ENCODE measurements around the gene MCEE. TPM values are rescaled to one million over a fixed set of nuclear protein-coding genes. Genes with fewer than 3 reads are reported as not detected.
"Not testable (repeated sequence)": the region's sequence is repeated elsewhere in the genome, so short reads cannot be mapped to it uniquely, and the experiment has no call there.

The MCEE gene
- total and polyA plus RNA-seq, 2 experiments from 2014 or later = 32.8 to 51.1 TPM

DNA sequence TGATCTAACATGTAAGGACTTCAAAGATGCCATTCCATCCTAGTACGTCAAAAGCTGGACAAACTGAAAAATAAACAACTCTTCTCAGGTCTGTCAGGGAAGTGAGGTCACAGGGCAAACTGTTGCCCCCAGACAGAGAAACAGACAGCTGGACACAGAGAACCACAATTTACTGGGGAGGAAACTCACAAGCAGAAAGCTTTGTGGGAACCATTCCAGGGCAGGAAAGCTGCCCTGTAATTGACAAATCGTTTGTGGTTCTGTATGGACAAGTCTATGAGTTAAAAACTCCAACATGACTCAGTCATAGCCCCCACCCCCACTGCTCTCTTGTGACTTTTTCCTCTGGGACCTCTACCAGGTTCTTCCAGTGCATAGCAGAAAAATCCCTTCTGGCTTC lies 28.4 kb downstream of the MCEE start:
- no peak overlapping the region for H3K27ac ChIP-seq
- no peaks in the 10 kb centered on the region for H3K4me1 ChIP-seq (ENCODE audit: low read depth)
- H3K4me3 ChIP-seq = no peak overlapping the region
- DNase-seq (ENCODE audit: low read depth in 1 of 2, low spot score in 1 of 2) = peak in 1 of 2 donors; percentile 65
- no peaks in the 10 kb centered on the region for H3K27me3 ChIP-seq
- TF ChIP-seq, protein P1, sequence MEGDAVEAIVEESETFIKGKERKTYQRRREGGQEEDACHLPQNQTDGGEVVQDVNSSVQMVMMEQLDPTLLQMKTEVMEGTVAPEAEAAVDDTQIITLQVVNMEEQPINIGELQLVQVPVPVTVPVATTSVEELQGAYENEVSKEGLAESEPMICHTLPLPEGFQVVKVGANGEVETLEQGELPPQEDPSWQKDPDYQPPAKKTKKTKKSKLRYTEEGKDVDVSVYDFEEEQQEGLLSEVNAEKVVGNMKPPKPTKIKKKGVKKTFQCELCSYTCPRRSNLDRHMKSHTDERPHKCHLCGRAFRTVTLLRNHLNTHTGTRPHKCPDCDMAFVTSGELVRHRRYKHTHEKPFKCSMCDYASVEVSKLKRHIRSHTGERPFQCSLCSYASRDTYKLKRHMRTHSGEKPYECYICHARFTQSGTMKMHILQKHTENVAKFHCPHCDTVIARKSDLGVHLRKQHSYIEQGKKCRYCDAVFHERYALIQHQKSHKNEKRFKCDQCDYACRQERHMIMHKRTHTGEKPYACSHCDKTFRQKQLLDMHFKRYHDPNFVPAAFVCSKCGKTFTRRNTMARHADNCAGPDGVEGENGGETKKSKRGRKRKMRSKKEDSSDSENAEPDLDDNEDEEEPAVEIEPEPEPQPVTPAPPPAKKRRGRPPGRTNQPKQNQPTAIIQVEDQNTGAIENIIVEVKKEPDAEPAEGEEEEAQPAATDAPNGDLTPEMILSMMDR (IDR thresholded peaks at IDR 0.05; ENCODE audit: low read depth, low read length) = no peak
- no peaks in the 10 kb centered on the region for H3K36me3 ChIP-seq
- no peaks in the 10 kb centered on the region for H3K9me3 ChIP-seq (ENCODE audit: low read depth)

DNA sequence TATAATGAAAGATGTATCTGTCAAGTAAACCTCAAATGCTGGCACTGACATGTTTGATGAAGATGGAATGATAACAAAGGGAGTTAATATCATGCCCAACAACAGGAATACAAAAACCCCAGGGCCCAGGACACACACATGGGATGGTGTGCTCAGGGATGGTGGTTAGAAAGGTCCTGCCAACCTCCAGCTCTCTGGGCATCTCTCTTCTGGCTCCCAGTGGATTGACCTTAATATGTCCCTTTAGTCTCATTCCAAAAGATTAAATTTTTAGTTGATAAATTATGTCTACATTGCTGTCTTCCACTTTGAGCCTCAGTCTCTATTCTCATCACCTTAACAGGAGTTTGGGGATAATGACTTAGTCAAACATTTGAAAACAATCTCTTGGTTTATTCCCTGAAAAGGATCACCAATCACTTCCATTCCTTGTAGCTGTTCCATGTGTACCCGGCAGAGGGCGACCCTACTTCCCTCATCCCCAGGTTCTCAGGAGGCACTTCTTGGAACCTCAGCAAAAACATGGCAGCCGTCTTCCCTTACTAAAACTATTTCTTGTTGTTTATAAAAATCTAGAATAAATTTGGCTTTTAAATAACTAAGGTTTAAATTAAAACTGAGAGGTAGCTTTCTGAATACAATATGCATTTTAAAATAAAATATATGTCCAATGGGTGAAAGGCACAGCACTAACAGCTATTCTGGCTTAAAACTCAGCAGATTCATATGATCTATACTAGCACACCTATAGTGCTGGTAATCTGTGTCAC lies 29.6 kb downstream of the MCEE start:
- peak; percentile 59 to 76 for DNase-seq (ENCODE audit: low read depth in 1 of 2, low spot score in 1 of 2)
- no peak overlapping the region for H3K27ac ChIP-seq
- TF ChIP-seq, protein P1 (IDR thresholded peaks at IDR 0.05; ENCODE audit: low read depth, low read length) = peak; percentile 69
- no peaks in the 10 kb centered on the region for H3K27me3 ChIP-seq
- H3K36me3 ChIP-seq = no peaks in the 10 kb centered on the region
- no peak overlapping the region for H3K4me3 ChIP-seq
- H3K4me1 ChIP-seq (ENCODE audit: low read depth) = no peaks in the 10 kb centered on the region
- H3K9me3 ChIP-seq (ENCODE audit: low read depth) = no peaks in the 10 kb centered on the region

DNA sequence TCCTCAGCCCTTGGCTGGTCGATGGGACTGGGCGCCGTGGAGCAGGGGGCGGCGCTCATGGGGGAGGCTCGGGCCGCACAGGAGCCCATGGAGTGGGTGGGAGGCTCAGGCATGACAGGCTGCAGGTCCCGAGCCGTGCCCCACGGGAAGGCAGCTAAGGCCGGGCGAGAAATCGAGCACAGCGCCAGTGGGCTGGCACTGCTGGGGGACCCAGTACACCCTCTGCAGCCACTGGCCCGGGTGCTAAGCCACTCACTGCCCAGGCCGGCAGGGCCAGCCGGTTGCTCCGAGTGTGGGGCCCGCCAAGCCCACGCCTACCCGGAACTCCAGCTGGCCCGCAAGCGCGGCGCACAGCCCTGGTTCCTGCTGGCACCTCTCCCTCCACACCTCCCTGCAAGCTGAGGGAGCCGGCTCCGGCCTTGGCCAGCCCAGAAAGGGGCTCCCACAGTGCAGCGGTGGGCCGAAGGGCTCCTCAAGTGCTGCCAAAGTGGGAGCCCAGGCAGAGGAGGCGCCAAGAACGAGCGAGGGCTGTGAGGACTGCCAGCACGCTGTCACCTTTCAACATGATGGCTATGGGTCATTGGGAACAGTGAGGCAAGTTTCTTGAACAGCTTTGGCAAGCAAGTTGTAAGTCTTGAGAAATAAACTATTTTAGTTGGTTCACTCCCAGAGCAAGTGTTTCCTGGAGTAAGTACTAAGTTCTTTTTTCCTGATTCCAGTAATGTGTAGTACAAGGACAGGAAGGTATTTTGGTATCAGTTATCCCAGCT lies 37.4 kb downstream of the MCEE start:
- not testable (repeated sequence) for H3K27ac ChIP-seq; H3K9me3 ChIP-seq (ENCODE audit: low read depth); H3K27me3 ChIP-seq; H3K4me1 ChIP-seq (ENCODE audit: low read depth); H3K4me3 ChIP-seq; H3K36me3 ChIP-seq; DNase-seq (ENCODE audit: low read depth in 1 of 2, low spot score in 1 of 2)

DNA sequence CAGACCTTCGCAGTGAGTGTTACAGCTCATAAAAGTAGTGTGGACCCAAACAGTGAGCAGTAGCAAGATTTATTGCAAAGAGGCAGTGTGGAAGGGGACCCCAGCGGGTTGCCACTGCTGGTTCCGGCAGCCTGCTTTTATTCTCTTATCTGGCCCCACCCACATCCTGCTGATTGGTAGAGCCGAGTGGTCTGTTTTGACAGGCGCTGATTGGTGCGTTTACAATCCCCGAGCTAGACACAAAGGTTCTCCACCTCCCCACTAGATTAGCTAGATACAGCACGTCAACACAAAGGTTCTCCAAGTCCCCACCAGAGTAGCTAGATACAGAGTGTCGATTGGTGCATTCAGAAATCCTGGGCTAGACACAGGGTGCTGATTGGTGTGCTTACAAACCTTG lies 38.2 kb downstream of the MCEE start:
- not testable (repeated sequence) for H3K36me3 ChIP-seq; H3K9me3 ChIP-seq (ENCODE audit: low read depth); H3K27ac ChIP-seq; H3K27me3 ChIP-seq; H3K4me3 ChIP-seq; H3K4me1 ChIP-seq (ENCODE audit: low read depth); DNase-seq (ENCODE audit: low read depth in 1 of 2, low spot score in 1 of 2)

DNA sequence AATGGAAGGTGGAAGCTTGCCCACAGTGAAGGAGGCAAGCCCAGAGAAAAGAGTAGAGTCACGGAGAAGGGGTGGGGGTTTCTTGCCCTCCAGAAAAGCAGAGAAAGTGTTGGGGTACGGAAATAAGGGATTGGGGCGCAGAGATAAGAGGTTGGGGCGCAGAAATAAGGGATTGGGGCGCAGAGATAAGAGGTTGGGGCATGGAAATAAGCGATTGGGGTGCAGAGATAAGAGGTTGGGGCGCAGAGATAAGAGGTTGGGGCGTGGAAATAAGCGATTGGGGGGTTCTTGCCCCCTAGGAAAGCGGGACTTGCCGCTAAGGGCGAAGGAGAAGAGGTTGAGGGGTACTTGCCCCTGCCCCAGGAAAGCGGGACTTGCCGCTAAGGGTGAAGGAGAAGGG lies 40.6 kb downstream of the MCEE start:
- not testable (repeated sequence) for DNase-seq (ENCODE audit: low read depth in 1 of 2, low spot score in 1 of 2); H3K9me3 ChIP-seq (ENCODE audit: low read depth); H3K4me3 ChIP-seq; H3K27ac ChIP-seq; H3K27me3 ChIP-seq; H3K36me3 ChIP-seq; H3K4me1 ChIP-seq (ENCODE audit: low read depth)

DNA sequence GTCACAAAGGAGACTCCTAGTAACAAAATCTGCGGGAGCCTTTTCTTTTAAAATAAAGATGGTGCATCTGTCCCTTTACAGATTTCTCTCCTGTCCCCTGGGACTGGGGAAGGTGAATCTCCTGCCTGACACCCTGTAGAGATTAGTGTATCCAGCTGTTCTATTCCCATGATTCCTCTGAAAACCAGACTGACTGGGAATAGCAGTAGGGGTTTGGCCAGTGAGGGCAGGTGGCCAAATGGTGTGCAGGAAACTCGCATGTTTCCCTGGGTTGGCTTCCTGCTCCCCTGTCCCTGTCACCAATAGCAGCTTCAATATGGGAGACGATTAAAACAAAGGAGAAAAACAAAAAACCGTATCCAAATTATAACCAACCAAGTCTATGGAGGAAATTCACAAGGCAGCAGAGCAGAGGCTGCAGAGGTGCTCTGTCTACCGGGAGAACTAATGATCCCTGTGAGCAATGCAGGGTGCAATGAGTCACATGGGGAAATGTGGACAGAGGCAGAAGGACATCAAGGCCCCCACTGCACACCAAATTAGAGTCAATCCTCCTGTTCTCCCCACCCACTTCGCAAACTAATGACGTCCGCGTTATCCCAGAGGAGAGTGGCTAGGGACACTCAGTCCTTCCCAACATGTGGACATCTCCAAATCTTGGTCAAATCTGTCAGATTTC lies 44.6 kb downstream of the MCEE start:
- not testable (repeated sequence) for H3K4me1 ChIP-seq (ENCODE audit: low read depth); H3K27ac ChIP-seq; DNase-seq (ENCODE audit: low read depth in 1 of 2, low spot score in 1 of 2); H3K36me3 ChIP-seq; H3K27me3 ChIP-seq; H3K4me3 ChIP-seq; H3K9me3 ChIP-seq (ENCODE audit: low read depth)

DNA sequence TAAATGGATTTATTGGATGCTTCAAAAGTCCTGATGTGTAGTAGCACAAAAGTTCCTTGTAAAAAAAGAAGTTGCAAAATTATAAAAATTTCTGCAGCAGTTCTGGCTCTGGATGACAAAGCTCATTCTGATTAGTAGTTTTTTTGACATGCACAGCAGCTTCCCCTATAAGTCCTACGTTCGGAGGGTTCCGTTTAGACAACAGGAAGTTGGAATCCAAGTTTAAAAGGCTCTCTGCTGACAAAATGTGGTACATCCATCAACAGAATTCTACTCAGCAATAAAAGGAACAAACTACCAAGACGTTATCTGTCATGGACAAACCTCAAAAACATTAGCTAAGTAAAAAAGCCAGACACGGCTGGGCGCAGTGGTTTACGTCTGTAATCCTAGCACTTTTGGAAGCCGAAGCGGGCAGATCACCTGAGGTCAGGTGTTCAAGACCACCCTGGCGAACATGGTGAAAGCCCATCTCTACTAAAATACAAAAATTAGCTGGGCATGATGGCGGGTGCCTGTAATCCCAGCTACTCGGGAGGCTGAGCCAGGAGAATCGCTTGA lies 46.2 kb downstream of the MCEE start:
- DNase-seq (ENCODE audit: low read depth in 1 of 2, low spot score in 1 of 2); H3K4me1 ChIP-seq (ENCODE audit: low read depth); H3K36me3 ChIP-seq; H3K4me3 ChIP-seq; H3K27ac ChIP-seq; H3K27me3 ChIP-seq; H3K9me3 ChIP-seq (ENCODE audit: low read depth): not testable (repeated sequence)

DNA sequence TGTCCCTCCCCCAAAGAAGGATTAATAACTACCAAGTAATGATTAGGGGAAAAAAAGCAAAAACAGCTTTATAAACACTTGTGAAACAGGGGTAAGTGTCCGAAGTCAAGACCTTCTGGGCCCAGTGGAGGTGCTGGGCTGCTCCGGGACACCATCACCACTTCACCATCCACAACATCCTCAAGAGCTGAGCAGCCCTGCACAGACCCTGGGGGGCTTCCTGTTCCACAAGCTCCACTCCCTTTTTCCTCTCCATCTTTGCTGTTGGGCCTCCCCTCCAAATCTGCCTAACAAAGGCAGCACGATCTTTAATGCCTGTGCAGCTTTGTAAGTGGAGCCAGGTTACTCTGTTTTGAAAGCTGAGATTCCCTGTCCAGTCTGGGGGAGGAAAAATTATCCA lies 46.7 kb downstream of the MCEE start:
- H3K4me3 ChIP-seq; H3K4me1 ChIP-seq (ENCODE audit: low read depth); H3K36me3 ChIP-seq; H3K27me3 ChIP-seq; DNase-seq (ENCODE audit: low read depth in 1 of 2, low spot score in 1 of 2); H3K27ac ChIP-seq; H3K9me3 ChIP-seq (ENCODE audit: low read depth): not testable (repeated sequence)
